ENCODE results near the gene SEMA5A. TPM values are rescaled to one million over a fixed set of nuclear protein-coding genes. Genes with fewer than 3 reads are reported as not detected.

SEMA5A gene
- polyA plus RNA-seq, 12 donors, result 28.2 to 49.1 (median 36.4) TPM; not detected in 1

- DNase-seq, result no peak
Observed at GRCh38 chr5:9033524-9033923, 512.4 kb downstream of the SEMA5A start.

GRCh38 chr5:9025942-9026341 lies 519.9 kb downstream of the SEMA5A start:
- no peak for DNase-seq

- no peak for DNase-seq
Observed at GRCh38 chr5:9020996-9021395, 524.9 kb downstream of the SEMA5A start.

GRCh38 chr5:9015937-9016270 lies 530.0 kb downstream of the SEMA5A start:
- DNase-seq, result no peak

DNA sequence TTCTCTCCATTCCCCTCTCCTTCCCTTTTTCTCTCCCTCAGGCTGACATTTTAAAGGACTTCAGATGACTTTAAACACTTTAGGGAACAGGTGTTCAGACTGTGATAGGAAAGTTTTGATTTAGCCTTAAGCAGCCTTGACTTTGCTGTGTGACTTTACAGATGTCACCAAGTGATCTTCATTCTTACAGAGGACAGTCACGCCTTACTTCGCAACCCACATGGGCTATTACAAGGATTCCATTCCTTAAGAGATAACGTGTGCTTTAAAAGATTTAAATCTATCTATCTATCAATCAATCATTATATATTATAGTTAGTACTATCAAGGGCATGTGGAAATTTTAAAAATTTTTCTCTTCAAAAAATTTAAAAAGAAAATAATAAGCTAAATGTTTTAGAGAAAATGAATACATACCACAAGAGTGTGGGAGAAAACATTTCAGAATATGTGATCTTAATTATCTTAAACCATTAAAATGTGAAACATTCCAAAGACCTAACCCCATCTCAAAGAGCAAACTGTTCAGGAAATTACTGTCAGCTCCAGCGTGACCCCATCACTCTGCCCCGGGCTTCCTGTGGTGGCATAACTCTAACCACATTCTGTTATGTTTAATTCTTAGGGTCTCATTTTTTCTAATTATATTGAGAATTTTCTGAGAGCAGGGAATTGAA lies 530.5 kb downstream of the SEMA5A start:
- no peak for DNase-seq

- no peak for DNase-seq
Observed at GRCh38 chr5:9013147-9013546, 532.7 kb downstream of the SEMA5A start.

GRCh38 chr5:9009931-9010651 lies 535.8 kb downstream of the SEMA5A start:
- DNase-seq, result no peak

GRCh38 chr5:8997542-8998070 lies 548.3 kb downstream of the SEMA5A start:
- no peak for DNase-seq

DNA sequence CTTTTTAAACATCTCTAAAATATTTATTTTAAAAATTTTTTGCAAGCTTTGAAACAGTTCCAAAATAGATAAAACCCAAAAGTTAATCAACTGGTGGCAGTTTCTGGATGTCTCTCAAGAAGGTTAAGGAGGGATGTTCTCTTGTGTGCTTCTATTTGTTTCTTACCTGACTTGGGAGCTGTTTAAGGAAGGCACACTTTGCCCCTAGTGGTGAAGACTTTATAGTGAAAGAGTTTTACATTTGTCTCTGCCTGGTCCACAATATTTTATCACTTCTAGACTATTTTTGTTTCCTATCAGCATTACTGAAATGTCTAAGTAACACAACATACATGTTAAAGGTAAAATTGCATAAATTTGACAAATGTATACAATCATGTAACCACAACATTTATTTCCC lies 552.8 kb downstream of the SEMA5A start:
- no peak for DNase-seq

Other genes starting within 250 kb of the SEMA5A start
- gene TAS2R1, start 84.3 kb upstream of the SEMA5A start, polyA plus RNA-seq (ENCODE audit: insufficient read length in 12 of 12), result under 1 TPM in 5 of 12 donors, not detected in 7; 0.15 to 0.34 (median 0.18) TPM

All from muscle of arm (tissue), 12 donors.